Activated naive CD8-positive, alpha-beta T cell treated with anti-CD3 and anti-CD28 coated beads, Interleukin-2, amount 50 U/mL, for 24 hours (primary cell): Measurements from ENCODE around the gene SPTLC1.
"Not testable (repeated sequence)": the region's sequence is repeated elsewhere in the genome, so short reads cannot be mapped to it uniquely, and the experiment has no call there.

Experiments used
- ATAC-seq: fragments of 150-1000 bp; cut with Tn5 transposase; one replicate; pipeline ENCODE4 v1.10.0; 2021
- DNase-seq: peaks from one replicate; pipeline ENCODE4 v3.0.0; 2021
- H3K27ac Mint-ChIP-seq: one replicate; pipeline ENCODE4 v1.8.0; 2021; ENCODE audit warnings: mild to moderate bottlenecking, mixed read lengths
- H3K27me3 Mint-ChIP-seq: one replicate; pipeline ENCODE4 v1.8.0; 2021; ENCODE audit warnings: mixed read lengths
- H3K36me3 Mint-ChIP-seq: one replicate; pipeline ENCODE4 v1.8.0; 2021; ENCODE audit warnings: low read depth, mixed read lengths
- H3K4me1 Mint-ChIP-seq: one replicate; pipeline ENCODE4 v1.8.0; 2021; ENCODE audit warnings: mixed read lengths
- H3K4me3 Mint-ChIP-seq: one replicate; pipeline ENCODE4 v1.8.0; 2021; ENCODE audit warnings: mild to moderate bottlenecking, moderate library complexity, mixed read lengths
- H3K9me3 Mint-ChIP-seq: one replicate; pipeline ENCODE4 v1.8.0; 2021; ENCODE audit warnings: mixed read lengths

The SPTLC1 gene

DNA sequence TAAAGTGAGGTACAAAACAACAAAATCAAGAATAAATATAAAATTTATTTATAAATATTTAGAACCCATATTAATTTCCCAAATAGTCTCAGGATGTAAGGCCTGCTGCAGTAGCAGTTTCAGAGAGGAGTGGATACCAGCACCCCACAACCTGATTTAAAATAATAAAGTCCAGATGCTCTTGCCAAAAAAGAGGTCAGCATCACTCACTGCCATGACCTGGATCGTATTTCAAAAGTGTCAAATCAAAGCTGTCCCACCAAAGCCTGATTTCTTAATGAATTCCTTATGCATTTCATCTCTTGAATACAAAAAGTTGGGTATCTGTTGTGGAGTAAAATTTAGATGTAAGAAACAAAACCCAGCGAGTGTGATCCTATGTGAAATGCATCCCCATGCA lies 107.2 kb downstream of the SPTLC1 start:
- no peaks in the 10 kb centered on the region for H3K36me3 Mint-ChIP-seq
- no peak for ATAC-seq
- no peaks in the 10 kb centered on the region for H3K9me3 Mint-ChIP-seq
- no peak overlapping the region for H3K27ac Mint-ChIP-seq
- H3K4me3 Mint-ChIP-seq: no peak overlapping the region
- no peak for DNase-seq
- H3K4me1 Mint-ChIP-seq: no peaks in the 10 kb centered on the region
- peaks cover 5% of the 10 kb centered on the region for H3K27me3 Mint-ChIP-seq

DNA sequence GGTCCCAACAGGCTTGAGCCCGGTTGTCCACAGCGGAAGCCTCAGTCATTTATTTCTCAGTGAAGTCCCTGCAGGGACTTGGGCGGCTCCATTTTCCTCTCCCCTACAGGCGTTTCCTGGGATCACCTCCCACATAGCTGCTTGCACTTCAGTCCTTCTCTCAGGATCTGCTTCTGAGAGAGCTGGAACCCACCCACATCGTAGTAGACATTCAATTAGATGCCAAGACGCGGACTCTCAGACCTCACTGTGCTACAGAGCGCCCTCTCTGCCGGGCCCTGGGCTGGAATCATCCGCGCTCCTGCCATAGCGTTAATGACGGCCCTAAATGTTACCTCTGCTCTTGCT lies 111.2 kb downstream of the SPTLC1 start:
- H3K4me1 Mint-ChIP-seq: no peaks in the 10 kb centered on the region
- no peak for DNase-seq
- no peak overlapping the region for H3K4me3 Mint-ChIP-seq
- no peaks in the 10 kb centered on the region for H3K9me3 Mint-ChIP-seq
- ATAC-seq: no peak
- H3K27me3 Mint-ChIP-seq: peaks cover 4% of the 10 kb centered on the region
- no peak overlapping the region for H3K27ac Mint-ChIP-seq
- no peaks in the 10 kb centered on the region for H3K36me3 Mint-ChIP-seq

GRCh38 chr9:92003308-92004044 lies 111.7 kb downstream of the SPTLC1 start:
- DNase-seq (no peak), ATAC-seq (no peak)
- Mint-ChIP-seq H3K4me3 (no peak overlapping the region), H3K27me3 (peaks cover 5% of the 10 kb centered on the region), H3K36me3 (no peaks in the 10 kb centered on the region), H3K4me1 (no peaks in the 10 kb centered on the region), H3K9me3 (no peaks in the 10 kb centered on the region), H3K27ac (no peak overlapping the region)

GRCh38 chr9:92001948-92002347 lies 113.3 kb downstream of the SPTLC1 start:
- H3K4me1 Mint-ChIP-seq: not testable (repeated sequence)

DNA sequence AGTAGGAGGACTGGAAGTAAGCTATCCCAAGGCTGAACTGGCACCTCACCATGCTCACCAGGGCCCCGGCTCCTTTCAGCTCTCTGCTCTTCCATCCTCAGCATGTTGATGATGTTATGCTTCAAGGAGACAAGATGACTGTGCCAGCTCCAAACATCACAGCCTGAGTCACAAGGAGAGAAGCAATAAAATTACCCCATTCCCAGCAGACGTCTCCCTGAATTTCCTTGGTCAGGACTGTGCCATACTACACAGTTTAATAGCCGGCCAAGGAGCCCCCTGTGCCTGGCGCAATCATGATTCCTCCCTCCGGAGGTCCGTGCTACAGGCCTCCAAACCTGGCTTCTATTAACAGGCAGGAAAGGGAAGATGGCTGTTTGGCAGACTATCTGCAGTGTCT lies 114.0 kb downstream of the SPTLC1 start:
- no peak overlapping the region for H3K27ac Mint-ChIP-seq
- H3K4me1 Mint-ChIP-seq: no peaks in the 10 kb centered on the region
- no peaks in the 10 kb centered on the region for H3K9me3 Mint-ChIP-seq
- H3K36me3 Mint-ChIP-seq: no peaks in the 10 kb centered on the region
- ATAC-seq (no peak), DNase-seq (no peak)
- H3K27me3 Mint-ChIP-seq: peaks cover 8% of the 10 kb centered on the region
- no peak overlapping the region for H3K4me3 Mint-ChIP-seq

More at GRCh38 chr9:92001948-92002347, 113.3 kb downstream of the SPTLC1 start:
- not testable (repeated sequence) for H3K4me3 Mint-ChIP-seq, H3K27me3 Mint-ChIP-seq, ATAC-seq, H3K27ac Mint-ChIP-seq, H3K9me3 Mint-ChIP-seq, H3K36me3 Mint-ChIP-seq, DNase-seq

- H3K27ac Mint-ChIP-seq: no peak overlapping the region
Observed at GRCh38 chr9:91995000-91995655, 120.1 kb downstream of the SPTLC1 start.

DNA sequence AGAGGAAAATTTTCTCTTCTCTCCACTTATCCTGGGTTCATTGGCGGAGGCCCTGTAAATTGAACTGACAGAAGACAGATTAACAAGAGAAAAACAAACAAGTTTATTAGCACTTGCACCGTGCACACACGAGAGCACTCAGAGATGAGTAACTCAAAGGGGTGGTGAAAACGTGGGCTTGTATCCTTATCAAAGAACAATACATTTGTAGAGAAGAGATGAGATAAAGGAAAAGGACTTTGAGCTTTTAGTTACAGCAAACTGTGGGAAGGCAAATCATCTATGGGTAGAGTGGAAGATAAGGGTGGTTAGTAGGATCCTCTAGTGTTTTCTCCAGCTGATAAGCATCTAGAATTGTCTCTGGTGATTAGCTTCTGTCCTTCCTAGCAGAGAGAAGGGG lies 120.8 kb downstream of the SPTLC1 start:
- no peaks in the 10 kb centered on the region for H3K4me1 Mint-ChIP-seq
- no peak overlapping the region for H3K27ac Mint-ChIP-seq
- no peak for ATAC-seq
- H3K27me3 Mint-ChIP-seq: peaks cover 24% of the 10 kb centered on the region
- no peaks in the 10 kb centered on the region for H3K36me3 Mint-ChIP-seq
- no peaks in the 10 kb centered on the region for H3K9me3 Mint-ChIP-seq
- no peak overlapping the region for H3K4me3 Mint-ChIP-seq
- DNase-seq: no peak

More at GRCh38 chr9:91995000-91995655, 120.1 kb downstream of the SPTLC1 start:
- no peak for ATAC-seq
- Mint-ChIP-seq H3K36me3 (no peaks in the 10 kb centered on the region), H3K4me1 (no peaks in the 10 kb centered on the region), H3K4me3 (no peak overlapping the region), H3K9me3 (no peaks in the 10 kb centered on the region), H3K27me3 (peaks cover 23% of the 10 kb centered on the region)
- DNase-seq: no peak

- Mint-ChIP-seq H3K4me3 (no peak overlapping the region), H3K27me3 (peaks cover 21% of the 10 kb centered on the region), H3K4me1 (no peaks in the 10 kb centered on the region), H3K36me3 (no peaks in the 10 kb centered on the region), H3K9me3 (no peaks in the 10 kb centered on the region), H3K27ac (no peak overlapping the region)
- DNase-seq (no peak), ATAC-seq (no peak)
Observed at GRCh38 chr9:91992461-91993041, 122.7 kb downstream of the SPTLC1 start.

GRCh38 chr9:91991721-91992341 lies 123.4 kb downstream of the SPTLC1 start:
- no peaks in the 10 kb centered on the region for H3K4me1 Mint-ChIP-seq
- DNase-seq: no peak
- no peak overlapping the region for H3K4me3 Mint-ChIP-seq
- no peak for ATAC-seq
- no peaks in the 10 kb centered on the region for H3K9me3 Mint-ChIP-seq
- H3K27ac Mint-ChIP-seq: no peak overlapping the region
- peaks cover 21% of the 10 kb centered on the region for H3K27me3 Mint-ChIP-seq
- H3K36me3 Mint-ChIP-seq: no peaks in the 10 kb centered on the region

DNA sequence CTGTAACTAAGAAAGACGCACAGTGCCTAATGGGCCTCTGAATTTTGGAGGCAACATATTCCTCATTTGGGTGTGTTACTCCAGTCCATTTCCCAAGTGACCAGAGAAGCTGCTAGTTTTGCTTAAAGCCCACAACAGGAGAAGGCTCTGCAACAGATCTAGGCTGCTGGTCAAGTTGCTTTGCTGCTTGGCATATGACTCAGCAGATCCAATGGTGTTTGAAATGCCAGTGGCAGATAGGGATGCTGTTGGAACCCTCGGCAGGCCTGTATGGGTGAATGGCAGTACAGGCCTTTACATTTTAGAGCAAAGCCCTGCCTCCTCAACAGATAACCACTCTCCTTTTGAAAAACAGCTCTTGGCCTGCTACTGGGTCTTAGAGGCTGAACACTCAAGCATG lies 129.0 kb downstream of the SPTLC1 start:
- no peak overlapping the region for H3K4me3 Mint-ChIP-seq
- H3K9me3 Mint-ChIP-seq: no peaks in the 10 kb centered on the region
- ATAC-seq (no peak), DNase-seq (no peak)
- H3K27me3 Mint-ChIP-seq: peaks cover 5% of the 10 kb centered on the region
- no peak overlapping the region for H3K27ac Mint-ChIP-seq
- no peaks in the 10 kb centered on the region for H3K36me3 Mint-ChIP-seq
- H3K4me1 Mint-ChIP-seq: no peaks in the 10 kb centered on the region

DNA sequence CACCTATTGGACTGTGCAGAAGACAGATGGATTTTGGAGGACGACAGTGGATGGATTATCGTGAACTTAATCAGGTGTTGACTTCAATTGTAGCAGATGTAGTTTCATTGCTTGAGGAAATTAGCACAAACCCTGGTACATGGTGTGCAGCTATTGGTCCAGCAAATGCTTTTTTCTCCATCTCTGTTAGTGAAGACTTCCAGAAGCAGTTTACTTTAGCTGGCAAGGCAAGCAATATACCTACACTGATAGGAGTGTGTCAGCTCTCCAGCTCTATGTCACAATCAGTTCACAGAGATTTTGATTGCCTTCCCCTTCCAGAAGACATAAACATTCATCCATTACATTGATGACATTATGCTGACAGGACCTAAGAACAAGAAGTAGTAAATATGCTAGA lies 129.5 kb downstream of the SPTLC1 start:
- no peaks in the 10 kb centered on the region for H3K4me1 Mint-ChIP-seq
- no peak overlapping the region for H3K4me3 Mint-ChIP-seq
- peaks cover 5% of the 10 kb centered on the region for H3K27me3 Mint-ChIP-seq
- H3K9me3 Mint-ChIP-seq: no peaks in the 10 kb centered on the region
- no peak for DNase-seq
- H3K36me3 Mint-ChIP-seq: no peaks in the 10 kb centered on the region
- no peak overlapping the region for H3K27ac Mint-ChIP-seq
- ATAC-seq: no peak
